Measurements from ENCODE around the gene PCNX2. TPM values are rescaled to one million over a fixed set of nuclear protein-coding genes. Genes with fewer than 3 reads are reported as not detected.

Gene PCNX2
- total and polyA plus RNA-seq, 2 donors (not counting 1 experiment from before 2014, with no cell fraction given): 17.6 to 34.7 TPM

DNA sequence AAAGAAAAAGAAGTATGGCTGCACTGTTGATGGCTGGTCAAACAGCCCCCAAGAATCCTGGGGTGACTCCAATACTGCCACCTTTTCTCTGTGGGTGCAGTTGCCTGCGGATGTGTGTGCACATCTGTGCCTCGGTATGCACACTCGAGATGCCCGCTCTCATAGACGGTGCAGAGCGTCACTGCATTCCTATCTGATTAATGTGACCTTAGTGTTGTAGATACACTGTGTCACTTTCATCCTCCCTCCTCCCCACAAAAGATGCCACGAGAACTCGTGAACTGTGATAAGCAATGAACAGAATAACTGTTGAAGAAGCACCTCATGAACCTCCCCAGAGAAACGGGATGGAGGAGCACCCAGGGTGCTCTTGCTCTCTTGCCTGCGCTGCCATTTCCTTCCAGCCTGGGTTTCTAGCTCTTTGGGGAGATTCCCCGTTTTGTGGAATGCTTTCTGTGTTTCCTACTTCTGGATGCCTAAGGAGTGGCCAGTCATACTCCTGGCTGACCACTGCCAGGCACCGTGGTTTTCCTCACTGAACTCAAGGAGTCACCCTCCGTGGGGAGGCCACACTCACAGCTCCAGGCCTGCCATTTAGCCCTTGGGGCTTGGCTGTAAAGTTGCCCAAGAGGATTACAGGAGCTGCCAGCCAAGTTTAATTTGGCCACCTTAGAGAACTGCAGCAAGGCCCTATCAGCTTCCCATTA lies 313.1 kb downstream of the PCNX2 start:
- Histone ChIP-seq H3K27ac (ENCODE audit: low read length in 2 of 2) (no peak overlapping the region), H3K79me2 (ENCODE audit: control insufficient read depth, insufficient read depth, low read length) (no peaks in the 10 kb centered on the region), H3K4me1 (ENCODE audit: control insufficient read depth in 2 of 2, insufficient read depth in 2 of 2, low read length in 2 of 2) (peaks cover 4 to 10% of the 10 kb centered on the region in 2 donors), H3K36me3 (replicated peaks in 1 of 2; ENCODE audit: control extremely low read depth in 1 of 2, control insufficient read depth in 1 of 2, extremely low read depth in 1 of 2, insufficient read depth in 2 of 2, low read length in 1 of 2) (no peaks in the 10 kb centered on the region), H4K20me1 (ENCODE audit: control insufficient read depth, insufficient read depth, low read length, poor library complexity, severe bottlenecking) (no peaks in the 10 kb centered on the region), H3K9ac (ENCODE audit: low read length) (no peak overlapping the region), H3K27me3 (replicated peaks in 1 of 4; ENCODE audit: control extremely low read depth in 1 of 4, control insufficient read depth in 3 of 4, insufficient read depth in 4 of 4, low read length in 3 of 4) (no peaks in the 10 kb centered on the region), H3K4me2 (replicated peaks; ENCODE audit: low read depth, low read length, poor library complexity, severe bottlenecking) (no peak overlapping the region), H2AFZ (ENCODE audit: insufficient read depth, low read depth, low read length, poor library complexity, severe bottlenecking) (no peak overlapping the region), H3K9me3 (ENCODE audit: control extremely low read depth in 1 of 3, control insufficient read depth in 2 of 3, insufficient read depth in 1 of 3, low read length in 2 of 3) (no peaks in the 10 kb centered on the region), H3K4me3 (ENCODE audit: control extremely low read depth in 1 of 5, extremely low read depth in 1 of 5, insufficient read depth in 1 of 5, low read depth in 2 of 5, low read length in 4 of 5) (no peak overlapping the region)
- ATAC-seq (ENCODE audit: low read depth): no peak
- H3K9me3 Mint-ChIP-seq (ENCODE audit: insufficient read depth): no peaks in the 10 kb centered on the region
- 95% methylated on average over 6 of the region's 13 CpGs for WGBS (ENCODE audit: insufficient coverage)
- H3K27me3 Mint-ChIP-seq: no peaks in the 10 kb centered on the region
- H3K4me3 Mint-ChIP-seq: no peak overlapping the region
- CTCF ChIA-PET: no interaction called here
- intact Hi-C loops (cut with micrococcal nuclease): no loop called here
- TF ChIP-seq EZH2 (IDR thresholded peaks at IDR 0.05; ENCODE audit: borderline replicate concordance, insufficient read depth, low read depth, low read length, poor library complexity, severe bottlenecking): no peak
- TF ChIP-seq CTCF (IDR thresholded peaks at IDR 0.05): no peak
- H3K27ac Mint-ChIP-seq: no peak overlapping the region
- peaks cover 7% of the 10 kb centered on the region for H3K4me1 Mint-ChIP-seq
- POLR2A ChIA-PET: no interaction called here
- DNase-seq: no peak

- H3K79me2 ChIP-seq (ENCODE audit: control insufficient read depth, insufficient read depth, low read length): no peaks in the 10 kb centered on the region
- Mint-ChIP-seq H3K9me3 (ENCODE audit: insufficient read depth) (no peaks in the 10 kb centered on the region), H3K27me3 (no peaks in the 10 kb centered on the region), H3K4me3 (no peak overlapping the region), H3K27ac (no peak overlapping the region), H3K4me1 (peaks cover 7% of the 10 kb centered on the region)
- 100% methylated on average over 2 of the region's 9 CpGs for WGBS (ENCODE audit: insufficient coverage)
- H3K27ac ChIP-seq (ENCODE audit: low read length in 2 of 2): no peak overlapping the region
- no peak for DNase-seq
- no peaks in the 10 kb centered on the region for H3K27me3 ChIP-seq (replicated peaks in 1 of 4; ENCODE audit: control extremely low read depth in 1 of 4, control insufficient read depth in 3 of 4, insufficient read depth in 4 of 4, low read length in 3 of 4)
- H3K4me1 ChIP-seq (ENCODE audit: control insufficient read depth in 2 of 2, insufficient read depth in 2 of 2, low read length in 2 of 2): peaks cover 4 to 10% of the 10 kb centered on the region in 2 donors
- TF ChIP-seq EZH2 (IDR thresholded peaks at IDR 0.05; ENCODE audit: borderline replicate concordance, insufficient read depth, low read depth, low read length, poor library complexity, severe bottlenecking) (no peak), CTCF (IDR thresholded peaks at IDR 0.05) (no peak)
- no peak overlapping the region for H3K4me2 ChIP-seq (replicated peaks; ENCODE audit: low read depth, low read length, poor library complexity, severe bottlenecking)
- H4K20me1 ChIP-seq (ENCODE audit: control insufficient read depth, insufficient read depth, low read length, poor library complexity, severe bottlenecking): no peaks in the 10 kb centered on the region
- ATAC-seq (ENCODE audit: low read depth): no peak
- CTCF ChIA-PET: no interaction called here
- no peak overlapping the region for H2AFZ ChIP-seq (ENCODE audit: insufficient read depth, low read depth, low read length, poor library complexity, severe bottlenecking)
- H3K9ac ChIP-seq (ENCODE audit: low read length): no peak overlapping the region
- POLR2A ChIA-PET: no interaction called here
- intact Hi-C loops (cut with micrococcal nuclease): no loop called here
- H3K4me3 ChIP-seq (ENCODE audit: control extremely low read depth in 1 of 5, extremely low read depth in 1 of 5, insufficient read depth in 1 of 5, low read depth in 2 of 5, low read length in 4 of 5): no peak overlapping the region
- H3K9me3 ChIP-seq (ENCODE audit: control extremely low read depth in 1 of 3, control insufficient read depth in 2 of 3, insufficient read depth in 1 of 3, low read length in 2 of 3): no peaks in the 10 kb centered on the region
- H3K36me3 ChIP-seq (replicated peaks in 1 of 2; ENCODE audit: control extremely low read depth in 1 of 2, control insufficient read depth in 1 of 2, extremely low read depth in 1 of 2, insufficient read depth in 2 of 2, low read length in 1 of 2): peaks cover 0 to 10% of the 10 kb centered on the region in 2 experiments
Observed at GRCh38 chr1:232980986-232981560, 314.5 kb downstream of the PCNX2 start.

All from B cell (primary cell).